ENCODE measurements around the gene KCNN3. TPM values are rescaled to one million over a fixed set of nuclear protein-coding genes. Genes with fewer than 3 reads are reported as not detected.

KCNN3 gene
- total and polyA plus RNA-seq, 2 of the 13 experiments (the other 11 are each of a cell fraction or from before 2014, with no cell fraction given): not detected

GRCh38 chr1:154759196-154759595 lies 110.9 kb downstream of the KCNN3 start:
- no peak overlapping the region for H3K27ac ChIP-seq (ENCODE audit: extremely low read length, insufficient read depth, low read length)
- H3K9me3 ChIP-seq (ENCODE audit: low read length): no peaks in the 10 kb centered on the region
- H3K4me2 ChIP-seq (ENCODE audit: low read depth, low read length): no peak overlapping the region
- ChIA-PET CTCF (ENCODE audit: low intra/inter-chr PET ratio, low total read pairs) (interaction anchor here (3.2 kb wide), 1 partner anchor 89 kb away, joined by 22 read pairs; no protein-coding TSS in a partner anchor), POLR2A (no interaction called here)
- no peaks in the 10 kb centered on the region for H4K20me1 ChIP-seq (ENCODE audit: insufficient read depth, low read length)
- H3K4me1 ChIP-seq (ENCODE audit: insufficient read depth, low read length): no peaks in the 10 kb centered on the region
- ATAC-seq (no peak), FAIRE-seq (no peak), DNase-seq (ENCODE audit: low spot score) (no peak)
- in situ Hi-C loops (cut with HindIII; ENCODE audit: extremely low pct_ligation_motif_present, low pct_unique_long_range_greater_than_20kb): loop anchor here (10.0 kb wide), 1 partner anchor 94 kb away; no protein-coding TSS in a partner anchor
- no peak overlapping the region for H2AFZ ChIP-seq (ENCODE audit: low read length)
- TF ChIP-seq ZNF264 (CRISPR knock-in tag; IDR thresholded peaks at IDR 0.05) (no peak), CREB1 (IDR thresholded peaks at IDR 0.05) (peak; percentile 84), CREB1 (CRISPR knock-in tag; IDR thresholded peaks at IDR 0.05) (no peak), ATF7 (IDR thresholded peaks at IDR 0.05) (peak; percentile 51), ATF7 (CRISPR knock-in tag; IDR thresholded peaks at IDR 0.05) (no peak)
- no peaks in the 10 kb centered on the region for H3K36me3 ChIP-seq (replicated peaks in 1 of 2; ENCODE audit: control insufficient read depth in 1 of 2, insufficient read depth in 2 of 2, low read length in 2 of 2)
- no TSS peak for BruUV-seq (replicated peaks)
- intact Hi-C loops (cut with micrococcal nuclease; ENCODE audit: unreplicated experiment): no loop called here
- H3K27me3 ChIP-seq (ENCODE audit: control insufficient read depth in 1 of 2, insufficient read depth in 2 of 2, low read length in 2 of 2): peaks cover 0 to 3% of the 10 kb centered on the region in 2 experiments; a peak in 2 of 5 replicates
- WGBS (ENCODE audit: low lambda C conversion rate): 31% methylated on average over 7 of the region's 7 CpGs
- H3K79me2 ChIP-seq (ENCODE audit: insufficient read depth, low read length): no peaks in the 10 kb centered on the region
- H3K9ac ChIP-seq (ENCODE audit: insufficient read depth, low read depth, low read length): no peak overlapping the region
- H3K4me3 ChIP-seq (replicated peaks in 1 of 3; ENCODE audit: insufficient read depth in 1 of 3, low read depth in 2 of 3, low read length in 3 of 3): no peak overlapping the region

GRCh38 chr1:154758346-154758745 lies 111.7 kb downstream of the KCNN3 start:
- H3K79me2 ChIP-seq (ENCODE audit: insufficient read depth, low read length): no peaks in the 10 kb centered on the region
- BruUV-seq (replicated peaks): no TSS peak
- no peak overlapping the region for H2AFZ ChIP-seq (ENCODE audit: low read length)
- no peak overlapping the region for H3K9ac ChIP-seq (ENCODE audit: insufficient read depth, low read depth, low read length)
- in situ Hi-C loops (cut with HindIII; ENCODE audit: extremely low pct_ligation_motif_present, low pct_unique_long_range_greater_than_20kb) (loop anchor here (10.0 kb wide), 1 partner anchor 94 kb away; no protein-coding TSS in a partner anchor), intact Hi-C loops (cut with micrococcal nuclease; ENCODE audit: unreplicated experiment) (no loop called here)
- H3K9me3 ChIP-seq (ENCODE audit: low read length): no peaks in the 10 kb centered on the region
- peaks cover 0 to 11% of the 10 kb centered on the region in 2 experiments; a peak in 2 of 5 replicates for H3K27me3 ChIP-seq (ENCODE audit: control insufficient read depth in 1 of 2, insufficient read depth in 2 of 2, low read length in 2 of 2)
- no peaks in the 10 kb centered on the region for H4K20me1 ChIP-seq (ENCODE audit: insufficient read depth, low read length)
- ChIA-PET CTCF (ENCODE audit: low intra/inter-chr PET ratio, low total read pairs) (no interaction called here), POLR2A (no interaction called here)
- no peaks in the 10 kb centered on the region for H3K4me1 ChIP-seq (ENCODE audit: insufficient read depth, low read length)
- no peak for ATAC-seq
- H3K4me3 ChIP-seq (replicated peaks in 1 of 3; ENCODE audit: insufficient read depth in 1 of 3, low read depth in 2 of 3, low read length in 3 of 3): no peak overlapping the region
- WGBS (ENCODE audit: low lambda C conversion rate): 23% methylated on average over 6 of the region's 6 CpGs
- no peak for FAIRE-seq
- DNase-seq (ENCODE audit: low spot score): no peak
- no peak overlapping the region for H3K27ac ChIP-seq (ENCODE audit: extremely low read length, insufficient read depth, low read length)
- no peaks in the 10 kb centered on the region for H3K36me3 ChIP-seq (replicated peaks in 1 of 2; ENCODE audit: control insufficient read depth in 1 of 2, insufficient read depth in 2 of 2, low read length in 2 of 2)
- H3K4me2 ChIP-seq (ENCODE audit: low read depth, low read length): no peak overlapping the region
- TF ChIP-seq NCOR1 (IDR thresholded peaks at IDR 0.05; ENCODE audit: borderline replicate concordance, low read length): no peak
- no peak for TF ChIP-seq RBM39 (IDR thresholded peaks at IDR 0.05; ENCODE audit: low read depth, low read length, poor library complexity, severe bottlenecking)
- TF ChIP-seq FOXA3 (CRISPR knock-in tag; IDR thresholded peaks at IDR 0.05): no peak
- TF ChIP-seq SIX4 (CRISPR knock-in tag; IDR thresholded peaks at IDR 0.05): no peak
- no peak for TF ChIP-seq SOX5 (CRISPR knock-in tag; IDR thresholded peaks at IDR 0.05; ENCODE audit: borderline replicate concordance)
- TF ChIP-seq ARNT2 (CRISPR knock-in tag; IDR thresholded peaks at IDR 0.05; ENCODE audit: low read depth): no peak
- TF ChIP-seq, protein P1, sequence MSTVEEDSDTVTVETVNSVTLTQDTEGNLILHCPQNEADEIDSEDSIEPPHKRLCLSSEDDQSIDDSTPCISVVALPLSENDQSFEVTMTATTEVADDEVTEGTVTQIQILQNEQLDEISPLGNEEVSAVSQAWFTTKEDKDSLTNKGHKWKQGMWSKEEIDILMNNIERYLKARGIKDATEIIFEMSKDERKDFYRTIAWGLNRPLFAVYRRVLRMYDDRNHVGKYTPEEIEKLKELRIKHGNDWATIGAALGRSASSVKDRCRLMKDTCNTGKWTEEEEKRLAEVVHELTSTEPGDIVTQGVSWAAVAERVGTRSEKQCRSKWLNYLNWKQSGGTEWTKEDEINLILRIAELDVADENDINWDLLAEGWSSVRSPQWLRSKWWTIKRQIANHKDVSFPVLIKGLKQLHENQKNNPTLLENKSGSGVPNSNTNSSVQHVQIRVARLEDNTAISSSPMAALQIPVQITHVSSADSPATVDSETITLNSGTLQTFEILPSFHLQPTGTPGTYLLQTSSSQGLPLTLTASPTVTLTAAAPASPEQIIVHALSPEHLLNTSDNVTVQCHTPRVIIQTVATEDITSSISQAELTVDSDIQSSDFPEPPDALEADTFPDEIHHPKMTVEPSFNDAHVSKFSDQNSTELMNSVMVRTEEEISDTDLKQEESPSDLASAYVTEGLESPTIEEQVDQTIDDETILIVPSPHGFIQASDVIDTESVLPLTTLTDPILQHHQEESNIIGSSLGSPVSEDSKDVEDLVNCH (CRISPR knock-in tag; IDR thresholded peaks at IDR 0.05): no peak
- no peak for TF ChIP-seq DNMT1 (CRISPR knock-in tag; IDR thresholded peaks at IDR 0.05)
- no peak for TF ChIP-seq ZNF350 (CRISPR knock-in tag; IDR thresholded peaks at IDR 0.05; ENCODE audit: borderline replicate concordance, low read depth)
- TF ChIP-seq SIX1 (CRISPR knock-in tag; IDR thresholded peaks at IDR 0.05; ENCODE audit: borderline replicate concordance): no peak
- TF ChIP-seq ZSCAN20 (CRISPR knock-in tag; IDR thresholded peaks at IDR 0.05; ENCODE audit: borderline replicate concordance): no peak

Data from HepG2 (cell line).